ENCODE data around the gene SKAP2. TPM values are rescaled to one million over a fixed set of nuclear protein-coding genes. Genes with fewer than 3 reads are reported as not detected.

SKAP2 gene
- total and polyA plus RNA-seq, 12 donors: 7.3 to 123 (median 50.1) TPM

DNA sequence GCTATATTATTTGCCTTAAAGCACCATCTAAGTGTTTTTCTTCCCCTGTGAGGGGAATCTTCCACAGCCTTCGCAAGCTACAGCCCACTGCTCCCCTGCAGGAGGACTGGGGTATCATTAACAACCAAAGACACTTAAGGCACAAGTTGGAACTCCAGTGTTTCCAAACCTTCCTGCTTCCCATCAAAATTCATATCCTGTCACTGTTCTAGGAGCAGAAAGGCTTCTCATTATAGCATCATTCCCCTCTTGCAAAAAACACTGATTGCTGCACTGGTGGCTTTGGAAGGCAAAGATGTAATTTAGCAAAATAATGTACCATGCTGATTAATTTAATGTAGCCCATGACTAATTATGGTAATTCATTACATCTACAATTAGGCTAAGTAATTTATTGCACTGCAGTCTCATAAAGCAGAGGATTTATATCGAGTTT, 207.2 kb downstream of the SKAP2 start:
- no peaks in the 10 kb centered on the region for H3K27me3 ChIP-seq
- H3K4me1 ChIP-seq (replicated peaks in 1 of 2): peaks cover 8 to 17% of the 10 kb centered on the region in 2 donors
- no peak for DNase-seq
- TF ChIP-seq CTCF (IDR thresholded peaks at IDR 0.05): no peak
- no peak for TF ChIP-seq POLR2A (IDR thresholded peaks at IDR 0.05)
- no peaks in the 10 kb centered on the region for H3K36me3 ChIP-seq (replicated peaks in 1 of 2)
- intact Hi-C loops (cut with DNase I): no loop called here
- no peaks in the 10 kb centered on the region for H3K9me3 ChIP-seq (replicated peaks in 1 of 3)
- H3K27ac ChIP-seq: no peak overlapping the region
- 84 to 92% (median 86%) methylated on average over 2 of the region's 2 CpGs for WGBS, 4 donors
- no peak overlapping the region for H3K4me3 ChIP-seq

- TF ChIP-seq POLR2A (IDR thresholded peaks at IDR 0.05): no peak
- TF ChIP-seq CTCF (IDR thresholded peaks at IDR 0.05): no peak
- Histone ChIP-seq H3K27ac (no peak overlapping the region), H3K4me3 (no peak overlapping the region), H3K4me1 (replicated peaks in 1 of 2) (peaks cover 8 to 17% of the 10 kb centered on the region in 2 donors), H3K36me3 (replicated peaks in 1 of 2) (no peaks in the 10 kb centered on the region), H3K9me3 (replicated peaks in 1 of 3) (no peaks in the 10 kb centered on the region), H3K27me3 (no peaks in the 10 kb centered on the region)
- intact Hi-C loops (cut with DNase I): no loop called here
- 85 to 88% (median 87%) methylated on average over 4 of the region's 4 CpGs for WGBS, 4 donors
- no peak for DNase-seq
Measured at GRCh38 chr7:26656735-26657134, 207.7 kb downstream of the SKAP2 start.

DNA sequence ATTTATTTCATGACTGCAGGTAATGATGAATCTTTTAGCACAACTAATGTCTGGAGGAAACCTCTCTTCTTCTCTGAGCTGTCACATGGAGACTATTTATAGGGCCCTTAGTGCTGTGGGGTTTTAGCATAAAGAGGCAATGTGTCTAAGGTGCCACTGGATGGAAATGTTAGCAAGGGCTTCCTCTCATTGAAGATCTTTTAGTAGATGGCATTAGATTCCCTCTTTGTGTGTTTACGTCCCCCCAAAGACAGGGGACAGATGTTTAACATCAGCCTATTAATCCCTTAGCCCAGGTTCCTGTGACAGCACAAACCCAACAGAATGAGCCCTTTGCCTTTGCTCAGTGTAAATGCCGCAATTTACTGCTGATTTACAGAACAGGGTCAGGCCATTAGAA, 208.6 kb downstream of the SKAP2 start:
- H3K27ac ChIP-seq: no peak overlapping the region
- DNase-seq: no peak
- no peak for TF ChIP-seq CTCF (IDR thresholded peaks at IDR 0.05)
- no peak for TF ChIP-seq POLR2A (IDR thresholded peaks at IDR 0.05)
- no peaks in the 10 kb centered on the region for H3K9me3 ChIP-seq (replicated peaks in 1 of 3)
- no peak overlapping the region for H3K4me3 ChIP-seq
- peaks cover 8 to 17% of the 10 kb centered on the region in 2 donors for H3K4me1 ChIP-seq (replicated peaks in 1 of 2)
- intact Hi-C loops (cut with DNase I): no loop called here
- no peaks in the 10 kb centered on the region for H3K36me3 ChIP-seq (replicated peaks in 1 of 2)
- WGBS, 4 donors: 89 to 95% (median 94%) methylated on average over 2 of the region's 2 CpGs
- H3K27me3 ChIP-seq: no peaks in the 10 kb centered on the region

DNA sequence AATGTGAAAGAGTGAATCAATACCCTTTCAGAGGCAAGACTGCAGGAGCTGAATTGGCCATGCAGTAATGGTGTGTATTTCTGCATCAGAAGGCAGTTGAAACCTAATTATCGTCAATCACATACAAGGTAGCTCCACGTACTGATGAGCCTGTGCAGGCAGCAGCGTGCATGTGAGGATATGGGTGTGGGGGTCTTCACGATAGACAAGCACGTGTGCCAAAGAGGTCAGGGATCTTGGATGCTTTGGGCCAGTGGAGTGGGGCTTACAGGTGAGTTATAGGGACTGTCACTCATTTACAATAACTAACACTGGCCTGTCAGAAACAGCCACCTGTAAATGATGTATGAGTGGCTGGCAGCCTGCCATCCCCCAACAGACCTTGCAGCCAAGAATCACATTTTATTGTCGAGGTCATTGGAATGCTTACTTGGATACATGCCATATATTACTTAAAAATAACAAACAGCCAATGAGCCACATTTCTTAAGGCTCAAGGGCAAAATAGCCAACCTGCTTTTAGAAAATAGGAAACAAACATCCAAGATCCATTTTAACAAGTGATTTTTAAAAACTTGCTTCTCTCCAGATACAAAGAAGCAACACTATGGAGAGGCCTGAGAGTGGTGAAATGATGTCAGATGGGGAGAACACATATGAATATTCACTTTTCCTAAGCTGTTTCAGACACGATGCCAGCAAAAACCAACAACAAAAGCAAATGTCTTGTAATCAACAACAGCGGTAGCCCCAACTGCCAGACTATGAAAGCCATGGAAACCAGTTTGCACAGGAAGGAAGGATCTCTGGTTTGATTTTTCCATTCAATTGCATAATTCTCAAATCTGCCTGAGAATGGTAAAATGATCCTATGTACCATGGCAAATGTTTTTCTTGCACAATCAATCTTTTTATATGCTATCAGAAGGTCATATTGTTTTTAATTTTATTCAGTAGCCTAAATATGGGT, 210.7 kb downstream of the SKAP2 start:
- no peaks in the 10 kb centered on the region for H3K27me3 ChIP-seq
- H3K4me3 ChIP-seq: no peak overlapping the region
- 34 to 38% (median 36%) methylated on average over 8 of the region's 8 CpGs for WGBS, 4 donors
- H3K27ac ChIP-seq: no peak overlapping the region
- H3K4me1 ChIP-seq (replicated peaks in 1 of 2): peaks cover 8 to 17% of the 10 kb centered on the region in 2 donors
- H3K9me3 ChIP-seq (replicated peaks in 1 of 3): no peaks in the 10 kb centered on the region
- DNase-seq: peak; percentile 16 to 76 (median 50)
- intact Hi-C loops (cut with DNase I): no loop called here
- no peak for TF ChIP-seq POLR2A (IDR thresholded peaks at IDR 0.05)
- no peak for TF ChIP-seq CTCF (IDR thresholded peaks at IDR 0.05)
- no peaks in the 10 kb centered on the region for H3K36me3 ChIP-seq (replicated peaks in 1 of 2)

Measured in adrenal gland (tissue), 12 donors.